ENCODE results near the gene PPP1R12C.

PPP1R12C gene

DNA sequence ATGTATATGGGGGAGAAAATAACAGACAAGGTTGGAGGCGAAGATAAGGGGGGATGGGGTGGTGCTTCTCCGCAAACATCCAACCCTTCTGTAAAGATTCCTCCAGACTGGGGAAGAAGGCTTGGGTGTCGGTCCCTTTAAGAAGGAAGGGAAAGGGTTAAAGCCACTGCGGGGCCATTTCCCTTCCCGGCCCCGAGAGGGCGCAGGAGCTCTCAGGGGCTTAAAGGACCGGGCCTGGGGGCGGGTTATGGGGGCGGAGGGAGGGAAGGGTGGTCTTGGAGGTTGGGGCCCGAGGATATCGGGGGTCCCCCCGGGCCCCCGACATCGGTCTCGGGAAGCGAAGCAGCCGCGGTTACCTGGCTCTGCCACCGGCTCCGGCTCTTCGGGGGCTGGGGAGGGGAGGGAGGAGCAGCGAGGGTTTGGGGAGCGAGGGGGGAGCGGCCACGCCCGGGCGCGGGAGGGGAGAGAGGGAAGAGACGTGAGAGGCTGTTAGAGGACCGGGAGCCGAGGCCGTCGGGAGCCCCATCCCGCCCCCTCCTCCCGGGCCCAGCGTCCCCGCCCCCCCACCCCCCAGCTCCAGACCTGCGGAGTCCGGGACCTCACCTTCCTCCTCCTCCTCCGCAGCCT is 28.8 kb upstream of the PPP1R12C start:
- peak; percentile 37 for DNase-seq

DNA sequence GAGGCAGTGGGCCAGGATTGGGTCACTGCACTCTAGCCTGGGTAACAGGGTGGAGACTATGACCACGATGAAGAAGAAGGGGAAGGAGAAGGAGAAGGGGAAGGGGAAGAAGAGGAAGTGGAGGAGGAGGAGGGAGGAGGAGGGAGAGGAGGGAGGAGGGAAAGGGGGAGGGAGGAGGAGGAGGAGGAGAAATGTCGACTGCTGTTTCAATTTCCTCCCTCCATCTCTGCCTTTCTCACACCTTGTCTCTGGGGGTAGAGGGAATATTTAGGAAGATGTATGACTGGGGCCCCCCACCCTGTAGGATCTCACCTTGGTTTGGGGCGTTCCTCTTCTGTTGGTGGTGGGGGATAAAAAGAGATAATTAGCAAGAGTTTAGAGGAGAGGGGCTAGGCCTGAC is 27.8 kb upstream of the PPP1R12C start:
- no peak for DNase-seq

DNA sequence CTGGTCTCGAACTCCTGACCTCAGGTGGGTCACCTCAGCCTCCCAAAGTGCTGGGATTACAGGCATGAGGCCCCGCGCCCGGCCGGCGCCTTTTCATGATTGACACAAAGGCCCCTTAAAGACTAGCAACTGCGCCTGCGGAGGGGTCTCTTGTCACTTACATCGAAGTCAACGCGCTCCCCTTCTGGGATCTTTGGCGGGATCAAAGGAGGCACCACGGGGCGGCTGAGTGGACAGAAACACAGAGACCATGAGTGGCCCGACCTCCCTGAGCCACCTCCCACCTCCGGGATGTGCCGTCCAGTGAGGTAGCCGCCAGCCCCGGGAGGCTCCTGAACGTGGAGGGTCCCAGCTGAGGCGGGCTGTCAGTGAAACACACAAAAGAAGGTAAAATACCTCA is 24.3 kb upstream of the PPP1R12C start:
- DNase-seq = no peak

DNA sequence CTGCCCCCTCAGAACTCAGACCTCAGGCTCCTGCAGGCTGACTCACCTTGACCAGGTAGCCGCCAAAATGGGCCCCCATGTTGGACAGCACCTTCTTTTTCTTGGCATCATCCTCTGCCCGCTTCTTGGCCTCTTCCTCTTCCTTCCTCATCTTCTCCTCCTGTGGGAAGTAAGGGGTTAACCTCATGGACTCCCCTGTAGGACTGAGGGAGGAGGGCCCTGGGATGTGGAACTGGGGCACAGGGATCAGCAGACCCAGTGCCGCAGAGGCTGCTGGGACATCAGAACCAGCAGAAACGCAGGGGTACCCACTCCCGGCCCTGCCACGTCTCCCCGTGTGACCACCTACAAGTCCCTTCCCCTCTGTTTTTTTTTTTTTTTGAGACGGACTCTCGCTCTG is 20.5 kb upstream of the PPP1R12C start:
- DNase-seq = no peak

DNA sequence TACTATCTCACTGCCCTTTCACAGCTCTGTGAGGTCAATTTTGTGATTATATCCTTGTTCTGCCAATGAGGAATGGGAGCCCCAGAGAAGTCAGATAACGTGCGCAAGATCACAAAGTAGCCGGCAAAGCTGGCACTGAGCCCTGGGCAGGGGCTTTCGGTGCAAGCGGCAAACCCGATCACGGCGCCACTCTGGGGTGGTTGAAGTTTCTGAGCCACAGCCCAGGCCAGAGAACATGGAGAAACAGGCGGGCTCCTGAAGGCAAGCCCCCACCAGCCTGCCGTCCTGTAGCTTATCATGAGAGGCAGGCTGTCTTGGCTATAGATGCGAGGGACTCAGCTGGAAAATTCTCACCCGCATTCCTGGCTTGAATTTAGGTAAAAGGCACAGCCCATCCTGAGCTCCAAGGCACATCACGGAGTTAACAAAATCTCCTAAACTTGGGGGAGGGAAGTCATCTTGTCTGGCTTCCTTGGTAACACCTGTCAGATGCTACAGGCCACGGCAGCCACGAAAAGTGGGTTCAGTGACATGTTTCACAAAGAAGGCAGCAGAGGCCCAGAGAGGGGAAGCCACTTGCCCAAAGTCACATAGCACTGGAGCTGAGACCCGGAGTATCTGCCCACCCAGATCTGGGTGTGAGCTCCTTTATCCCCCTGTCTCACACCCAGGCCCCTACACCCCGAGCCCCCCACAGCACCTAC is 19.1 kb upstream of the PPP1R12C start:
- no peak for DNase-seq

DNA sequence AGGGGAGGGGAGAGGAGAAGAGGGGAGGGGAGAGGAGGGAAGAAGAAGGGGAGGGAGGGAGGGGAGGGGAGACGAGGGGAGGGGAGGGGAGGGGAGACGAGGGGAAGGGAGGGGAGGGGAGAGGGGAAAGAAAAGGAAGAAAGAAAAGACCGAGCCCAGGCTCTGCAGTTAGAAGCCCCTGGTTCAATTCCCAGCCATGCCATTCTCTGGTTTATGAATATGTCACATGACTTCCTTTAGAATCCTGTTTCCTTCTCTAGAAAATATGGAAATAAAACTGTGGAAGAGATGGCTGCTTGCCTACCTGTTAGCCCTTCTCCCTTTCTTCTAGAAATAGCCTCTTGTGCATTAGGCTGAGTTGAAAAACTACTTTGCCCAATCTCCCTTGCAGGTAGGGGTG is 17.3 kb upstream of the PPP1R12C start:
- no peak for DNase-seq

DNA sequence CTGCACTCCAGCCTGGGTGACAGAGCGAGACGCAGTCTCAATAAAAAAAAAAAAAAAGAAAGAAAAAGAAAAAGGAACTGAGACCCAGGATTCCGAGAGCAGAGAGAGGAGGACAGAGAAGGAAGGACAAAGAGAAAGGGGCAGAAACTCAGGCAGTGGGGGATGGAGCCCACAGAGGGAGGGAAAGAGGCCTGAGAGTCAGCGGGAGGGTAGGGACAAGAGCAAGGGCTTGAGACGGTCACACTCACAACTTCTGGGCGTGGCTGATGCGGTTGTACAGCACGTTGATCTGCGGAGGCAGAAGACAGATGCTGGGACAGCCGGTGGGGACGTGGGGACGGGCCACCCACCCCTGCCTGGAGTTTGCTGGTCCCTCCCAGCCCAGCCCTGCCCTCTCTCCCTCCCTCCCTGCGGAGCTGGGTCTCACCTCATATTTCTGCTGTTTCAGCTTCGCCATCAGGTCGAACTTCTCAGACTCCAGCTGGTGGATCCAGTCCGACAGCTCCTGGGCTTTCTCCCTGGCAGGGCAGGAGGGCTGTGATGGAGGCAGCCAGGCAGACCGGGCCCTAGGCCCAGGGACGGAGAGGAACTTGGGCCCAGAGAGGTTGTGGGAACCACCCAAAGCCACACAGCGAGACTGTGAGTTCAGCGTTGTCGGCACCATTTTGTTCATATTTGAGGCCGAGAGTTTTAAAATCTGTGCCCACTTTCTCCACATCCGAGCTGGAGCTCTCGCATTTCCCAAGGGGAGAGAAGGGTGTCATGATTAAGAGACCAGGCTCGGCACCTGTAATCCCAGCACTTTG is 16.4 kb upstream of the PPP1R12C start:
- DNase-seq = no peak

DNA sequence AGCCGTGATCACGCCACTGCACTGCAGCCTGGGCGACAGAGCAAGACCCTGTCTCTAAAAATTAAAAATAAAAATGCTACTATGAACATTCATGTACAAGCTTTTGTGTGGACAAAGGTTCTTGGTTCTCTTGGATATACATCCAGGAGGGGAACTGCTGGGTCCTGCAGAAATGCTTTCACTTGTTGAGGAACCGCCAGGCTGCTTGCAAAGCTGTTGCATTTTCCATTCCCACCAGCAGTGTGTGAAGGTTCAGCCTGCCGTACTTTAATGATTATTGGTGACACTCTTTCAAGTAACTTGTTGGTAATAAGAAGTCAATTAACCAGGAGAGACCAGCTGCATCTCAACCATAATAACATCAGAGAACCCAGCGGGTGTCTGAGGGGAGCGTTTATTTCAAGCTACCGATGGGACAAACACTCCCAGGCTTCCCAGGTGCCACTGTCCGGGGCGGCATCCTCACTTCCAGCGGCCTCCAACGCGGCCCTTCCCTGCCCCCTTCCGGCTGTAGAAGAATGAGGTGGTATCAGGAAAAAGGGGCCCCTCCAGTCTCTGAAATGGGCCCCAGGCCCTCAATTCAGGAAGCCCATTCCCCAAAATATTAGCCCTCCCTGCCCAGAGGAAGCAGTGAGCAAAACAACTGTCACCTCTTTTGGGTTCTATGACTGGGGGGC is 15.2 kb upstream of the PPP1R12C start:
- no peak for DNase-seq

DNA sequence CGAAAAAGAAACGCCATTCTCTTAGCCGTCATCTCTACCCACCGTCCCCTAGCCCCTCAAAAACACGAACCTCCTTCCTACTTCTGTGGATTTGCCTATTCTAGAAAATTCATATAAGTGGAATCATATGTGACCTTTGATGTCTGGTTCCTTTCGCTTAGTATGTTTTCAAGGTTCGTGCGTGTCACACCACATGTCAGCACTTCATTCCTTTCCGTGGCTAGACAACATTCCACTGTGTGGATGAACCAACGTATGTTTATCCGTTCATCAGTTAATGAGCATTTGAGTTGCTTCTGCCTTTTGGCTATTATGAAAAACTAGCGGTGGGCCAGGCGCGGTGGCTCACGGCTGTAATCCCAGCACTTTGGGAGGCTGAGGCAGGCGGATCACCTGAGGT is 14.0 kb upstream of the PPP1R12C start:
- no peak for DNase-seq

DNA sequence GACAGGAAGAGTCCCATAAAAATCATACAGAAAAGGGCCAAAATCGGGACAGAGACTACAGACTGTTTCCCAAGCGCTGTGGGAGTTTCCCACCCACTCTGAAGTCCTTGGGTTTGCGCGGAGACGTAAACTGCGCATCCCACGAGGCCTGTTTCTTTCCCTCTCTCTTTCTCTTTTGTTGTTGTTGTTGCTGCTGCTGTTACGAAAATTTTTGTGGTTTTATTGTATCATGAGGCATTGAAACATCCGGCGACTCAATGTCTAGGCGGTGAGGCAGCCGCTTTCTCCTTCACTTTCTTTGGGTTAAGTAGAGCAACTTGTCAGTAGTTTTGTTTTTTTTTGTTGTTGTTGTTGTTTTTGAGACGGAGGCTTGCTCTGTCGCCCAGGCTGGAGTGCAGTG is 1.6 kb upstream of the PPP1R12C start:
- DNase-seq = no peak

DNA sequence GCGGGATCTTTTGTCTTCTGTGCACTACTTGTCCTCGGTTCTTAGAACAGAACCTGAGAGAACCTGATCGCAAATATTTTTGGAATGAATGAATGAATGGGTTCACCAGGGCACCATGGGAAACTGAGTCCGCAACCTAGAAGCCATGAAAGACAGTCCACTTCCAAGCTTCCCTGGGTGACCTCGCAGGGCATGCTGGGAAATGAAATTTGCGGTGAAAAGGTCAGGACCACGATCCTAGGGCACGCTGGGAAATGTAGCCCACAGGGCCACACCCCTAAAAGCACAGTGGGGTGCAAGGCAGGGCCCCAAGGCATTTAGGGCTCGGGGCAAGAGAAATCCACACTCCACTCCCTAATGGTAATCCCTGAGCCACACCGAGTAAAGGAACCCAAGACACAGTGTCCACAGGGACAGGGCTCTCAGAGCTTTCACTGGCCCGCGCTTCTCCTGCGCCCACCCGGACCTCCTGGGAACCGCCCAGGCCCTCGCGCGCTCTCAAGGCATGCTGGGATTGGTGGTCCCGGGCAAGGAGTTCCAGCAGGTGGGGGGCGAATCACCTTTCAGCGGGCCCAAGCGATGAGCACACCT is 1.1 kb upstream of the PPP1R12C start:
- DNase-seq = no peak

DNA sequence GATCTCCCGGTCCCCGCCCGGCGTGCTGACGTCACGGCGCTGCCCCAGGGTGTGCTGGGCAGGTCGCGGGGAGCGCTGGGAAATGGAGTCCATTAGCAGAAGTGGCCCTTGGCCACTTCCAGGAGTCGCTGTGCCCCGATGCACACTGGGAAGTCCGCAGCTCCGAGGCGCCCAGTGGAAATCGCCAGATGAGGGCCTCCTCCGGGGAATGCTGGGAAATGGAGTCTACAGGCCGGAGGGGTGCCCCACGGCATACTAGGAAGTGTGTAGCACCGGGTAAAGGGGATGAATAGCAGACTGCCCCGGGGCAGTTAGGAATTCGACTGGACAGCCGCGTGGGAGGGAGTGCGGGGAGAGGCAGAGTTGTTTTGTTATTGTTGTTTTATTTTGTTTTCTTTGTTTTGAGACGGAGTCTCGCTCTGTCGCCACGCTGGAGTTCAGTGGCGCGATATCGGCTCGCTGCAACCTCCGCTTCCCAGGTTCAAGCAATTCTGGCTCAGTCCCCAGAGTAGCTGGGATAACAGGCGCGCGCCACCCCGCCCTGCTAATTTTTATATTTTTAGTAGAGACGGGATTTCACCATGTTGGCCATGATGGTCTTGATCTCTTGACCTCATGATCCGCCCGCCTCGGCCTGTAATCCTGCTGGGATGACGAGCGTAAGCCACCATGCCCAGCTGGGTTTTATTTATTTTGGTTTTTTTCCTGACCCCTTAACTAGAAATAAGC is 390 bp upstream of the PPP1R12C start:
- DNase-seq = peak; percentile 95

DNA sequence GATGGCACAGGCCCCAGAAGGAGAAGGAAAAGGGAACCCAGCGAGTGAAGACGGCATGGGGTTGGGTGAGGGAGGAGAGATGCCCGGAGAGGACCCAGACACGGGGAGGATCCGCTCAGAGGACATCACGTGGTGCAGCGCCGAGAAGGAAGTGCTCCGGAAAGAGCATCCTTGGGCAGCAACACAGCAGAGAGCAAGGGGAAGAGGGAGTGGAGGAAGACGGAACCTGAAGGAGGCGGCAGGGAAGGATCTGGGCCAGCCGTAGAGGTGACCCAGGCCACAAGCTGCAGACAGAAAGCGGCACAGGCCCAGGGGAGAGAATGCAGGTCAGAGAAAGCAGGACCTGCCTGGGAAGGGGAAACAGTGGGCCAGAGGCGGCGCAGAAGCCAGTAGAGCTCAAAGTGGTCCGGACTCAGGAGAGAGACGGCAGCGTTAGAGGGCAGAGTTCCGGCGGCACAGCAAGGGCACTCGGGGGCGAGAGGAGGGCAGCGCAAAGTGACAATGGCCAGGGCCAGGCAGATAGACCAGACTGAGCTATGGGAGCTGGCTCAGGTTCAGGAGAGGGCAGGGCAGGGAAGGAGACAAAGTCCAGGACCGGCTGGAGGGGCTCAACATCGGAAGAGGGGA is 1.1 kb downstream of the PPP1R12C start:
- DNase-seq = peak; percentile 52

DNA sequence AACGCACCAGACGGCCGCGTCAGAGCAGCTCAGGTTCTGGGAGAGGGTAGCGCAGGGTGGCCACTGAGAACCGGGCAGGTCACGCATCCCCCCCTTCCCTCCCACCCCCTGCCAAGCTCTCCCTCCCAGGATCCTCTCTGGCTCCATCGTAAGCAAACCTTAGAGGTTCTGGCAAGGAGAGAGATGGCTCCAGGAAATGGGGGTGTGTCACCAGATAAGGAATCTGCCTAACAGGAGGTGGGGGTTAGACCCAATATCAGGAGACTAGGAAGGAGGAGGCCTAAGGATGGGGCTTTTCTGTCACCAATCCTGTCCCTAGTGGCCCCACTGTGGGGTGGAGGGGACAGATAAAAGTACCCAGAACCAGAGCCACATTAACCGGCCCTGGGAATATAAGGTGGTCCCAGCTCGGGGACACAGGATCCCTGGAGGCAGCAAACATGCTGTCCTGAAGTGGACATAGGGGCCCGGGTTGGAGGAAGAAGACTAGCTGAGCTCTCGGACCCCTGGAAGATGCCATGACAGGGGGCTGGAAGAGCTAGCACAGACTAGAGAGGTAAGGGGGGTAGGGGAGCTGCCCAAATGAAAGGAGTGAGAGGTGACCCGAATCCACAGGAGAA is 1.9 kb downstream of the PPP1R12C start:
- no peak for DNase-seq

DNA sequence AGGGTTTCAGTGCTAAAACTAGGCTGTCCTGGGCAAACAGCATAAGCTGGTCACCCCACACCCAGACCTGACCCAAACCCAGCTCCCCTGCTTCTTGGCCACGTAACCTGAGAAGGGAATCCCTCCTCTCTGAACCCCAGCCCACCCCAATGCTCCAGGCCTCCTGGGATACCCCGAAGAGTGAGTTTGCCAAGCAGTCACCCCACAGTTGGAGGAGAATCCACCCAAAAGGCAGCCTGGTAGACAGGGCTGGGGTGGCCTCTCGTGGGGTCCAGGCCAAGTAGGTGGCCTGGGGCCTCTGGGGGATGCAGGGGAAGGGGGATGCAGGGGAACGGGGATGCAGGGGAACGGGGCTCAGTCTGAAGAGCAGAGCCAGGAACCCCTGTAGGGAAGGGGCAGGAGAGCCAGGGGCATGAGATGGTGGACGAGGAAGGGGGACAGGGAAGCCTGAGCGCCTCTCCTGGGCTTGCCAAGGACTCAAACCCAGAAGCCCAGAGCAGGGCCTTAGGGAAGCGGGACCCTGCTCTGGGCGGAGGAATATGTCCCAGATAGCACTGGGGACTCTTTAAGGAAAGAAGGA is 2.8 kb downstream of the PPP1R12C start:
- DNase-seq = no peak

DNA sequence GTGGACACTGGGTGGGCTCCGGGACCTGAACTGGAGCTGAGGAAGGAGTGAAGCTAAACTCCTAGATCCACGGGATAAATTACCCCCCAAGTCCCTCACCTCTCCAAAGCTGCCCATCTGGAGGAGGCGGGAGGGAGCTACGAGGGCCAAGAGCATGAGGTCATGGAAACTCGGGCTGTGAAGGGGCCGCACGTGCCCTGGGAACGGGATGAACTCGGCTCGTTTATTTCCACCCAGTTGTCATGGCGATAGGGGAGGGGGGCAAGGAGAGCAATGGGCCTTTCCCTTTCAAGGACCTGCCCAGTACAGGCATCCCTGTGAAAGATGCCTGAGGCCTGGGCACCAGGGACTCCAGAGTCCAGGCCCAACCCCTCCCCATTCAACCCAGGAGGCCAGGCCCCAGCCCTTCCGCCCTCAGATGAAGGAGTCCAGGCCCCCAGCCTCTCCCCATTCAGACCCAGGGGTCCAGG is 3.8 kb downstream of the PPP1R12C start:
- DNase-seq = no peak

DNA sequence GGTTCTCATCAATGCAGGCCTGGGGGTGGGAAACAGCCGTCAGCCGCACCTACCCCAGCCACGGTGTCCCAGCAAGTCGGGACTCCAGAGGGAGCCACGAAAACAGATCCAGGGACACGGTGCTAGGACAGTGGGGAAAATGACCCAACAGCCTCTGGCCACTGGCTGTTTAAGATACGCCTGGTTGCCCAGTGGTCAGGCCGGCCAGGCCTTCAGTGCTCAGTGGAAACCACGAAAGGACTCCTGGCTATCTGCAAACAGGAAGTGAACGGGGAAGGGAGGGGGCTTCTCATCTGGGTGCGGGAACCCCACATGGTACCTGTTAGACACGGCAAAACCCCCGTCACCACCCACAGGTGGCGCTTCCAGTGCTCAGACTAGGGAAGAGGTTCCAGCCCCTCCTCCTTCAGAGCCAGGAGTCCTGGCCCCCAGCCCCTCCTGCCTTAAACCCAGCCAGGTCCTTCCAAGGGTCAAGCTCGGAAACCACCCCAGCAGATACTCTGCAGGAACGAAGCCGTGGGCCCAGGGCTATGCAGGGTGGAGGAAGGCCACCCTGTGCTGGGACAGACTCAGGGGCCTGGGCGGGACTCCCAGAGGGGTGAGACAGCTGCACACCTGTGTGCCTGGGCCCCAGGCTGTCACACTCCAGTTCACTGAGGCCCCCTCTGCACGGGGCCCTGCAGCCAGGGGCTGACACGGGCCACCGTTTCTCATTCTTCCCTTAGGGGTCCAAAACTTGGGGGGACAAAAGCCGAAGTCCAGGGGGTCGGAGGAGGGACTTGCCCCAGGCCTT is 4.5 kb downstream of the PPP1R12C start:
- DNase-seq = no peak

DNA sequence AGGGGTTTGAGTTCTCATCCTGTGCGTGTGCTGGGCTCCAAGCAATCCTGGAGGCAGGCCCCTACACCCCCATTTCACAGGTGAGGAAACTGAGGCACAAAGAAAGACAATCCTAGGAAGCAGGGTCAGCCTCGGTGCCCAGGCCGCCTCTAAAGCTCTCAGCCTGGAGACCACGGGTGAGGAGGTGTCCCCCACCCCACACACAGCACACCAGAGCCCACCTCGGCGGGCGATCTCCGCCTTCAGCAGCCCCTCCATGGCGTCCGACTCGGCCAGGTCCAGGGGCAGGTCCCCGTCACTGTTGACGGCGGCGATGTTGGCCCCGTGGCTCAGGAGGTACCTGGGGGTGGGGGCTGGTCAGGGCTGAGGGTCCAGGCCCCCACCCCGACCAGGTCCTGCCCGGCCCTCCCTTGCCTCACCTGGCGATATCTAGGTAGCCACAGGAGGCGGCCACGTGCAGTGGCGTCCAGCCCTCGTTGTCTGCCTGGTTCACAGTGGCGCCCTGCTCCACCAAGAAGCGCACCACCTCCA is 5.1 kb downstream of the PPP1R12C start:
- DNase-seq = no peak

DNA sequence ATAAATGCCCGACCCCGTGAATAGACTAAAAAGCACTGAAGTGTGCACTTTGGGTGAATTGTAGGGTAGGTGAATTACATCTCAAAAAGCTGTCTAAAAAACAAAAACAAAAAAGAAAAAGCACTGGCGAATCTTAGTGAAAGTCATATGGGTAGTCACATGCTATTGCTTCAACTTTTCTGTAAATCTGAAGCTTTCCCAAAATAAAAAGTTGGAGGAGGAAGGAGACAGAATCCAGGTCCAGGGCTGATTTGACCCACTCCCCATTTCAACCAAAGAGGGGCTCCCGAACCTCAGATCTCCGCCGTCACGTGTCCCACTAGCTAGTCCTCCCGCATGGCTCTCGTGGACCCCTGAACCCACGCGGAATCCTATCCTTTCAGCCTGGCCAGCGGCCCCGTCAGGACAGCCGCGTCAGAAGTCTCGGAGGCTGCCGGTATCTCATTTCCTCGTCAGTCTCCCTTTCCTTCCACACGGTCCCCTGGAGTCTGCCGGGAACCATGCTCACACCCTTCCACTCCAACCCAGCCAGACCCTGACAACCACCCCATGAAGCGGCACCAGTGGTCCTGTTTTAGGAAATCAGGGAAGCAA is 6.1 kb downstream of the PPP1R12C start:
- no peak for DNase-seq
